GM12864 (cell line): ENCODE results near the gene STX8.

Experiments
- DNase-seq: peaks from one replicate; pipeline ENCODE4 v3.0.0-alpha.2; 2011; ENCODE audit warnings: low read depth
- H3K4me3 ChIP-seq: 2 replicates; pipeline ENCODE4 v1.5.1; 2011; ENCODE audit warnings: mild to moderate bottlenecking, low read depth, low read length, control low read depth
- TF ChIP-seq, protein P1 (sequence below): IDR thresholded peaks from 2 replicates; pipeline ENCODE4 v1.5.1; 2011; ENCODE audit warnings: low read depth, mild to moderate bottlenecking, moderate library complexity, low read length, control low read depth, inconsistent platforms; ENCODE audit errors: missing control alignments

STX8 gene

DNA sequence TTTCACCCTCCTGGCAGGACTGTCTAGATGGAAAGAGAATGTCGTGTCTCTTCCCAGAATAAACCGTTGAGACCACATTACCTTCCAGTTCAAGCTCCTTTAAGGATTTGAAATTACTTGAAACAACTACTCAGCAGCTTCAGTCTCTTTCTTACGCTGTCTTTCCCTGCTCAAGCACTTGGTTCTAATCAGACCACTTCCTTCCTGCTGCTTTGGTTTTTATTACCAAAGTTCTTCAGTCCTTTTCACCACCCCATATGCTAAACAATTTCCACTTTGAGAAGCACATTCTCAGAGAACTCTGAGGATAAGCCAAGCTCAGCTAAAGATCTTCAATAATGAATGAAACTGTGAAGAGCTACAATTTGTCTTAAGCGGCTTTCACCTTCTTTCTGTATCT lies 105.4 kb downstream of the STX8 start:
- no peak overlapping the region for H3K4me3 ChIP-seq
- peak; percentile 10 for DNase-seq

DNA sequence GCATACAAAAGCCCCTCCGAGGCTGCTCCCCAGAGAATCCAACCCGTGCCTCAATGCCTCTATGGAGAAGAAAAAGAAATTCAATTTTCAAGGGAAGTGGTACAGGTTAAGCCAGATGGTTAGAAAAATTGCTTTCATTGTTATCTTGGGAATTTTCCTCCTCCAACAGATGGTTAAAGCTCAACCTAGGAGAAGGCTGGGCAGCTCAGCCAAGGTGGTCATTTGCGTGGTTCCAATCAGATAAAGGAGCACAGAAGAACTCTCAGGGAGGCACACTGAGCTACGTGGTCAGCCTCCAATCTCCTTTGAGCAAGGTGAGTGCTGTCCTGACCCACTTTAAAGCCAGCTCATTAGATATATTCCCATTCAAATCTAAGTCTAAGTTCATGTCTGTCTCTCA lies 106.7 kb downstream of the STX8 start:
- no peak overlapping the region for H3K4me3 ChIP-seq
- DNase-seq = no peak
- TF ChIP-seq, protein P1, sequence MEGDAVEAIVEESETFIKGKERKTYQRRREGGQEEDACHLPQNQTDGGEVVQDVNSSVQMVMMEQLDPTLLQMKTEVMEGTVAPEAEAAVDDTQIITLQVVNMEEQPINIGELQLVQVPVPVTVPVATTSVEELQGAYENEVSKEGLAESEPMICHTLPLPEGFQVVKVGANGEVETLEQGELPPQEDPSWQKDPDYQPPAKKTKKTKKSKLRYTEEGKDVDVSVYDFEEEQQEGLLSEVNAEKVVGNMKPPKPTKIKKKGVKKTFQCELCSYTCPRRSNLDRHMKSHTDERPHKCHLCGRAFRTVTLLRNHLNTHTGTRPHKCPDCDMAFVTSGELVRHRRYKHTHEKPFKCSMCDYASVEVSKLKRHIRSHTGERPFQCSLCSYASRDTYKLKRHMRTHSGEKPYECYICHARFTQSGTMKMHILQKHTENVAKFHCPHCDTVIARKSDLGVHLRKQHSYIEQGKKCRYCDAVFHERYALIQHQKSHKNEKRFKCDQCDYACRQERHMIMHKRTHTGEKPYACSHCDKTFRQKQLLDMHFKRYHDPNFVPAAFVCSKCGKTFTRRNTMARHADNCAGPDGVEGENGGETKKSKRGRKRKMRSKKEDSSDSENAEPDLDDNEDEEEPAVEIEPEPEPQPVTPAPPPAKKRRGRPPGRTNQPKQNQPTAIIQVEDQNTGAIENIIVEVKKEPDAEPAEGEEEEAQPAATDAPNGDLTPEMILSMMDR = no peak

More for the DNA sequence above, 105.4 kb downstream of the STX8 start:
- TF ChIP-seq, protein P1 = no peak

DNA sequence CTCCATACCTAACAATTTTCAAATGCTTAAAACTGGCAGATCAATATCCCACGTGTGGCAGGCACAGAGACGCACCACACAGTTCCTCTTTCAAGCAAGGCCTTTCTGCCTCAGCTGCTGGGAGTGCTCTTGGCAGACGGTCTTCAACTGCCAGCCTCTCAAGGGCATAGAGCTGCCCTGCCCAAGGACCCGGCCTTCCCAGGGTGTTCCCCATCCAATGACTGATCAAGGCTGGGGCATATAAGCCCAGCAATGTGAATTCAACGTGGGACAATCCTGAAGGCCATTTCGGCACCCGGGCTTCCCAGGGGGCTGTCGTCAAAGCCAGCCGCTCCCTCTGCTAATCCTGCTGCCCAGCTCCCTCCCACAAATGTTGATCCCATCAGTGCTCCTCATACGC lies 107.1 kb downstream of the STX8 start:
- TF ChIP-seq, protein P1 = no peak
- DNase-seq = no peak
- no peak overlapping the region for H3K4me3 ChIP-seq

DNA sequence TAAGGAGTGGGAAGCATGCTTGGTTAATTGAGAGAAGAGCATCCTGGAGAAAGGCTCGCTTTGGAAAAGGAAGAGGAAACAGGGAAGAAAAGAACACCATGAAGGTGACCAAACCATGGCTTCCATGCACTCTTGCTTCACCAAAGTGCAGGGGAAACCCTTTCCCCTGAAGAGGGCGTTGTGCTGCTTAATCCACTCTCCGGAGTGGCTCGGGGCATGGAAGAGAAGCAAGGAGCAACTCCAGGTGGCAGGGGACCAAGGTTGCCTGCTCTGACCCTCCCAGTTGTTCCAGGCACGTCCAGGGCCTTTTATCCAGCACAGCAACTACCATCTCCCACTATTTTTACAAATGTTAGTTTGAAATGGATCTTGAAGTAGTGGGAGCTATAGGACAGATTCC lies 108.1 kb downstream of the STX8 start:
- H3K4me3 ChIP-seq = no peak overlapping the region
- DNase-seq = no peak
- TF ChIP-seq, protein P1 = peak; percentile 10

DNA sequence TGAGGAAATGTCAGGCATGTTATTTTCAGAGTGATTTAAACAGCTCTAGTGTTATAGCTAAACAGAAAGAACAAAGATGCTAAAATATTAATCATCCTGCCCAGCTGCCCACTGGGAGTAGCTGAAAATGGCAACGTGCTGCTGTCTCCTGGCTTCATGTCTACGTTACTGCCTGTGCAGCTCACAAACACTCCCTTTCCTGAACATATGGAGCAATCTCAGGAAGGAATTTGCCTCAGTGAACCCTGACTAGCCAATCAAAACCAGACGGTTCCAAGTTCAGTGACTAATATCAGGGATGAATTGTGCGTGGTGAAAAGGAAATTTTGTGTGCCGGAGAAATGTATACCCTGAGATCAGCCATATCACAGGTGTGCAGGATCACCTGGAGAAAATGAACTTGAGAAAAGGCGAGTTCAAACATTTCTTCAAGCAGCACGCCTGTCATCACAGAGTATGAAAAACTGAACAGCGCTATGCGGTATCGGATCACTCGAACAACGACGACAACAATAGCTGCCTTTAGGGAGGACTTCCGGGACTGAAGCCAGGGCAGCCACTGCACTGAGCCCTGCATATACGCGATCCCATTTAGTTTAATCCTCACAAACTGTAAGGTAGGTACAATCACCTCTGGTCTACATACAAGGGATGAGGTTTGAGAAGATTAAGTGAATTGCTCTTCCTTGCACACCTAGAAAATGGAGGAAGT lies 110.3 kb downstream of the STX8 start:
- TF ChIP-seq, protein P1 = no peak
- H3K4me3 ChIP-seq = no peak overlapping the region
- no peak for DNase-seq

DNA sequence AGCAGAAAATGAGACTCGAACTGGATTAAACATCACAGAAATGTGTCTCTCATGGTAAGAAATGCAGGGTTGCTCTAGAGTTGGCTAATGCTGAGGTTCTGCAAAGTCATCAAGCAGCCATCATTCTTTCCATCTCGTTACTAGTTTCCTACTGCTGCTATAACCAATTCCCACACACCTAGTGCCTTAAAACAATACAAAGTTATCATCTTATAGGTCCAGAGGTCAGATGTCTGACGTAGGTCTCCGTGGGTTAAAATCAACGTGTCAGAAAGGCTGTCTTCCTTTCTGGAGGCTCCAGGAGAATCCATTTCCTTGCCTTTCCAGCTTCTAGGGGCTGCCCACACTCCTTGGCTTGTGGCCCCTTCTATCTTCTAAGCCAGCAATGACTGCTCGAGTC lies 118.6 kb downstream of the STX8 start:
- no peak overlapping the region for H3K4me3 ChIP-seq
- TF ChIP-seq, protein P1 = no peak
- DNase-seq = no peak

DNA sequence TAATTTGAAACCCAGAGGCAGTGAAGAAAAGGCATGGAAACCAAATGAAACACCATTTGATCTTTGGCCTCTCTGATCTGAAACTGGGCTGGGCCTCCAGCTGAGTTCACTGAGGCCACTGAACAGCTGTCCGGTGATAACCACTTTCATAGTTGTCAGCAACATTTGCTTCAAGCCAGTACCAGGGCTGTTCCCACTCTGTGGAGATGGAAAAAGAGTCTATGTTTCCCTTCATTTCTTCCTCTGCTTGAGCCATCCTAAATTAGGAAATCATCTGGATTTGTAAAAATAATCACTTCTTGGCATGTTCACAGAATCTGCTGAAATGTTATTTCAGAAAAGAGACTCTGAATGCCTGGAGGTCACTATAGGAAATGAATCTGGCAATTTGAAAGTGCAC lies 119.3 kb downstream of the STX8 start:
- TF ChIP-seq, protein P1 = no peak

More for the DNA sequence above, 119.3 kb downstream of the STX8 start:
- DNase-seq = no peak
- H3K4me3 ChIP-seq = no peak overlapping the region
